Natural killer cell (primary cell): ENCODE results near the gene INSM1. TPM values are rescaled to one million over a fixed set of nuclear protein-coding genes. Genes with fewer than 3 reads are reported as not detected.
A peak's percentile ranks its signal among the peaks of the same experiment; 100 is the strongest.

ENCODE experiments used
- ATAC-seq, 3 donors: fragments of 150-1000 bp in 2 of 3; fragments of 200-7000 bp in 1 of 3; cut with Tn5 transposase; 1 replicate in 1 of 3; 2 replicates in 2 of 3; pipeline ENCODE4 v1.10.0; 2021; ENCODE audit warnings: mild to moderate bottlenecking in 2 of 3, moderate library complexity in 2 of 3
- DNase-seq, 2 donors: peaks; one replicate each; pipeline versions ENCODE4 v3.0.0 to v3.0.0-alpha.2; 2013 to 2021; ENCODE audit warnings: mixed read lengths in 1 of 2
- H3K27ac ChIP-seq: one replicate; pipeline ENCODE4 v1.5.1; 2013; ENCODE audit warnings: mild to moderate bottlenecking, low read length
- H3K27me3 ChIP-seq: one replicate; pipeline ENCODE4 v1.6.1; 2013; ENCODE audit warnings: low read length; ENCODE audit not compliant: control insufficient read depth, insufficient read depth
- H3K36me3 ChIP-seq: one replicate; pipeline ENCODE4 v1.6.1; 2013; ENCODE audit warnings: low read length; ENCODE audit not compliant: control insufficient read depth, insufficient read depth
- H3K4me1 ChIP-seq: one replicate; pipeline ENCODE4 v1.6.1; 2013; ENCODE audit warnings: low read length; ENCODE audit not compliant: control insufficient read depth, insufficient read depth
- H3K4me3 ChIP-seq: one replicate; pipeline ENCODE4 v1.5.1; 2013; ENCODE audit warnings: low read length
- H3K9me3 ChIP-seq: one replicate; pipeline ENCODE4 v1.6.1; 2013; ENCODE audit warnings: low read length; ENCODE audit not compliant: control insufficient read depth, insufficient read depth
- H3K27ac Mint-ChIP-seq, 2 donors: one replicate each; pipeline ENCODE4 v1.8.0; 2022; ENCODE audit warnings: mild to moderate bottlenecking in 2 of 2, mixed read lengths in 2 of 2, moderate library complexity in 1 of 2
- H3K27me3 Mint-ChIP-seq, 2 donors: one replicate each; pipeline ENCODE4 v1.8.0; 2022; ENCODE audit warnings: low read depth in 2 of 2, mixed read lengths in 2 of 2
- H3K36me3 Mint-ChIP-seq: one replicate; pipeline ENCODE4 v1.8.0; 2022; ENCODE audit warnings: mixed read lengths
- H3K4me1 Mint-ChIP-seq, 2 donors: one replicate each; pipeline ENCODE4 v1.8.0; 2022; ENCODE audit warnings: mixed read lengths in 2 of 2
- H3K4me3 Mint-ChIP-seq: one replicate; pipeline ENCODE4 v1.8.0; 2022; ENCODE audit warnings: mild to moderate bottlenecking, moderate library complexity, mixed read lengths
- H3K9me3 Mint-ChIP-seq, 2 donors: one replicate each; pipeline ENCODE4 v1.8.0; 2022; ENCODE audit warnings: mixed read lengths in 2 of 2
- WGBS: methylation state at CpG from one replicate; pipeline ENCODE4 v1.1.7; 2013; ENCODE audit warnings: missing lambda C conversion rate; ENCODE audit not compliant: insufficient coverage; 5-methylcytosine and 5-hydroxymethylcytosine counted together
- intact Hi-C: fragments of 100-400 bp; cut with micrococcal nuclease; formaldehyde crosslinking; loops from one replicate; pipeline ENCODE4 v1.14.2; 2022
- total RNA-seq, 4 donors: library from RNA; stranded (reverse); fragments of 120-200 nt in 1 of 4; gene quantifications; one replicate each; pipeline versions ENCODE4 v1.2.3 to v1.2.4, GENCODE V29; 2013 to 2022
- TF ChIP-seq, protein P1 (sequence below): fragments of 200-600 bp; IDR thresholded peaks from one replicate; pipeline ENCODE4 v1.8.0; 2022; ENCODE audit warnings: antibody characterized with exemption

Gene INSM1
- total RNA-seq, 3 donors from 2014 or later (not counting 1 experiment from before 2014, with no cell fraction given) = not detected

DNA sequence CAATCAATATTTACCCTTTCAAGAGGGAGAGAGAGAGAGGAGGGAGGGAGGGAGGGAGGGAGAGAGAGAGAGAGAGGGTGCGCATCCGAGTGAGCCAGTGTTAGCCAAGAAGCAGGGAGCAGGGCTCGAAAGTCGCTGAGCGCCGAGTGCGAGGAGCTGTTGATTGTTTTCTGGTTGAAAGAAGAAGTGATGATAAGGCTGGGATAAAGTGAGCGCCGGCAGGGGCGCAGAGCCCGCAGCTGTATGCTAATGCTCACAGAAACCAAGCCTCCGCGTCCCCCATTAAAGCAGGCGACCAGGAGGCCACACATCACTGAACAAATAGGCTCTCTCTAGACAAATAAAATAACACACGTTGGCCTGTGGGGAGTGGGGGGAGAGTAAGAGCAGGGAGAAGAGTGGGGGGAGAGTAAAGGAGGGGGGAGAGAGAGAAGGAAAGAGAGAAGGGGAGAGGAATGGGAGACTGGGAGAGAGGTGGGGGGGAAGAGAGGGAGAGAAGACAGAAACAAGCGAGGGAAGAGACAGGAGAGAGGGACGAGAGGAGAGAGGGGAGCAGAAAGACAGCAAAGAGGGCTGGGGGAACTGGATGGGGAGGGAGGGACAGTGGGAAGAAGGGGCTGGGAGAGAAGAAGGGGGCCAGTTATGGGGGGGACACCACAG, 5.0 kb upstream of the INSM1 start:
- no peaks in the 10 kb centered on the region for H3K9me3 Mint-ChIP-seq
- H3K27ac ChIP-seq = no peak overlapping the region
- peaks cover 55 to 61% of the 10 kb centered on the region in 2 donors for H3K4me1 Mint-ChIP-seq
- peaks cover 29% of the 10 kb centered on the region for H3K27me3 ChIP-seq
- H3K4me3 Mint-ChIP-seq = peak overlapping the region; percentile 28
- no peaks in the 10 kb centered on the region for H3K36me3 ChIP-seq
- peaks cover 42 to 53% of the 10 kb centered on the region in 2 donors for H3K27me3 Mint-ChIP-seq
- intact Hi-C loops = loop anchor here (10.0 kb wide), 1 partner anchor 148 kb away; no protein-coding TSS in a partner anchor
- H3K36me3 Mint-ChIP-seq = no peaks in the 10 kb centered on the region
- peaks cover 43% of the 10 kb centered on the region for H3K4me1 ChIP-seq
- TF ChIP-seq, protein P1, sequence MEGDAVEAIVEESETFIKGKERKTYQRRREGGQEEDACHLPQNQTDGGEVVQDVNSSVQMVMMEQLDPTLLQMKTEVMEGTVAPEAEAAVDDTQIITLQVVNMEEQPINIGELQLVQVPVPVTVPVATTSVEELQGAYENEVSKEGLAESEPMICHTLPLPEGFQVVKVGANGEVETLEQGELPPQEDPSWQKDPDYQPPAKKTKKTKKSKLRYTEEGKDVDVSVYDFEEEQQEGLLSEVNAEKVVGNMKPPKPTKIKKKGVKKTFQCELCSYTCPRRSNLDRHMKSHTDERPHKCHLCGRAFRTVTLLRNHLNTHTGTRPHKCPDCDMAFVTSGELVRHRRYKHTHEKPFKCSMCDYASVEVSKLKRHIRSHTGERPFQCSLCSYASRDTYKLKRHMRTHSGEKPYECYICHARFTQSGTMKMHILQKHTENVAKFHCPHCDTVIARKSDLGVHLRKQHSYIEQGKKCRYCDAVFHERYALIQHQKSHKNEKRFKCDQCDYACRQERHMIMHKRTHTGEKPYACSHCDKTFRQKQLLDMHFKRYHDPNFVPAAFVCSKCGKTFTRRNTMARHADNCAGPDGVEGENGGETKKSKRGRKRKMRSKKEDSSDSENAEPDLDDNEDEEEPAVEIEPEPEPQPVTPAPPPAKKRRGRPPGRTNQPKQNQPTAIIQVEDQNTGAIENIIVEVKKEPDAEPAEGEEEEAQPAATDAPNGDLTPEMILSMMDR = no peak
- H3K9me3 ChIP-seq = no peaks in the 10 kb centered on the region
- peak in 1 of 3 donors; percentile 8 for ATAC-seq
- H3K27ac Mint-ChIP-seq = no peak overlapping the region
- WGBS = 4% methylated on average over 17 of the region's 17 CpGs
- H3K4me3 ChIP-seq = no peak overlapping the region
- DNase-seq = no peak

GRCh38 chr20:20363434-20363798, 4.5 kb upstream of the INSM1 start:
- no peaks in the 10 kb centered on the region for H3K9me3 ChIP-seq

GRCh38 chr20:20363799-20364592, 3.9 kb upstream of the INSM1 start:
- H3K27ac ChIP-seq = no peak overlapping the region
- H3K27me3 Mint-ChIP-seq = peaks cover 42 to 53% of the 10 kb centered on the region in 2 donors
- TF ChIP-seq, protein P1 = no peak
- H3K36me3 ChIP-seq = no peaks in the 10 kb centered on the region
- H3K4me3 ChIP-seq = no peak overlapping the region
- H3K27ac Mint-ChIP-seq = no peak overlapping the region
- DNase-seq (no peak), ATAC-seq (no peak)
- no peaks in the 10 kb centered on the region for H3K9me3 Mint-ChIP-seq
- 3% methylated on average over 70 of the region's 70 CpGs for WGBS
- H3K27me3 ChIP-seq = peaks cover 29% of the 10 kb centered on the region
- peaks cover 43% of the 10 kb centered on the region for H3K4me1 ChIP-seq
- H3K4me3 Mint-ChIP-seq = peak overlapping the region; percentile 28
- no peaks in the 10 kb centered on the region for H3K9me3 ChIP-seq
- peaks cover 46 to 50% of the 10 kb centered on the region in 2 donors for H3K4me1 Mint-ChIP-seq
- intact Hi-C loops = loop anchor here (10.0 kb wide), 1 partner anchor 149 kb away; no protein-coding TSS in a partner anchor
- no peaks in the 10 kb centered on the region for H3K36me3 Mint-ChIP-seq

More at GRCh38 chr20:20363434-20363798, 4.5 kb upstream of the INSM1 start:
- H3K4me3 Mint-ChIP-seq = peak overlapping the region; percentile 28
- DNase-seq = no peak
- no peaks in the 10 kb centered on the region for H3K9me3 Mint-ChIP-seq
- 11% methylated on average over 15 of the region's 15 CpGs for WGBS
- Histone ChIP-seq H3K4me1 (peaks cover 43% of the 10 kb centered on the region), H3K27ac (no peak overlapping the region), H3K4me3 (no peak overlapping the region), H3K36me3 (no peaks in the 10 kb centered on the region), H3K27me3 (peaks cover 29% of the 10 kb centered on the region)
- H3K27me3 Mint-ChIP-seq = peaks cover 42 to 53% of the 10 kb centered on the region in 2 donors
- no peak for ATAC-seq
- intact Hi-C loops = loop anchor here (10.0 kb wide), 1 partner anchor 149 kb away; no protein-coding TSS in a partner anchor
- H3K4me1 Mint-ChIP-seq = peaks cover 50 to 56% of the 10 kb centered on the region in 2 donors
- no peak overlapping the region for H3K27ac Mint-ChIP-seq
- TF ChIP-seq, protein P1 = no peak
- H3K36me3 Mint-ChIP-seq = no peaks in the 10 kb centered on the region
